ENCODE measurements around the gene HDAC4. TPM values are rescaled to one million over a fixed set of nuclear protein-coding genes. Genes with fewer than 3 reads are reported as not detected.

Gene HDAC4
- total and polyA plus RNA-seq, 2 of the 8 experiments (the other 6 are each of a cell fraction or from before 2014, with no cell fraction given): 15.4 to 31.5 TPM

GRCh38 chr2:239393941-239394340 is 6.9 kb downstream of the HDAC4 start:
- Histone ChIP-seq H3K36me3 (ENCODE audit: control insufficient read depth in 2 of 4, insufficient read depth in 4 of 4, low read length in 3 of 4) (no peaks in the 10 kb centered on the region; a peak in 1 of 8 replicates), H2BK120ac (replicated peaks; ENCODE audit: low read depth, low read length) (no peak overlapping the region), H3K18ac (ENCODE audit: extremely low read depth, low read length) (no peak overlapping the region), H3K27me3 (replicated peaks in 1 of 4; ENCODE audit: control insufficient read depth in 3 of 4, extremely low read depth in 1 of 4, insufficient read depth in 3 of 4, low read length in 3 of 4) (no peaks in the 10 kb centered on the region), H2BK20ac (ENCODE audit: low read length) (no peak overlapping the region), H2BK15ac (ENCODE audit: low read length) (no peak overlapping the region), H3K27ac (ENCODE audit: low read depth, low read length) (no peak overlapping the region), H4K5ac (ENCODE audit: insufficient read length, low read depth, low read length) (no peak overlapping the region), H2AK5ac (ENCODE audit: low read depth, low read length) (no peak overlapping the region), H3K4ac (replicated peaks; ENCODE audit: insufficient read length, low read depth, low read length) (no peak overlapping the region), H2BK5ac (ENCODE audit: low read depth, low read length) (no peak overlapping the region), H3K4me1 (replicated peaks in 1 of 4; ENCODE audit: control insufficient read depth in 3 of 4, insufficient read depth in 4 of 4, low read length in 3 of 4) (peaks cover 0 to 13% (median 4%) of the 10 kb centered on the region in 4 experiments; a peak in 5 of 7 replicates), H3K9me3 (ENCODE audit: insufficient read depth in 2 of 2, low read depth in 1 of 2, low read length in 1 of 2) (no peaks in the 10 kb centered on the region), H3K9ac (replicated peaks in 1 of 4; ENCODE audit: extremely low read depth in 1 of 4, low read depth in 3 of 4, low read length in 3 of 4) (no peak overlapping the region), H4K91ac (replicated peaks; ENCODE audit: insufficient read length, low read length) (no peak overlapping the region), H4K8ac (ENCODE audit: extremely low read depth, insufficient read depth, low read length) (no peak overlapping the region), H4K20me1 (replicated peaks in 1 of 2; ENCODE audit: control insufficient read depth in 1 of 2, insufficient read depth in 2 of 2, low read length in 2 of 2) (peaks cover 39 to 52% of the 10 kb centered on the region in 2 experiments), H3K79me2 (ENCODE audit: control insufficient read depth in 1 of 2, insufficient read depth in 2 of 2, low read length in 2 of 2) (peaks cover 11 to 99% of the 10 kb centered on the region in 2 experiments; a peak in 3 of 4 replicates), H3K56ac (replicated peaks; ENCODE audit: insufficient read length, low read depth, low read length) (no peak overlapping the region), H3K4me3 (ENCODE audit: extremely low read depth in 1 of 4, insufficient read depth in 2 of 4, low read depth in 3 of 4, low read length in 4 of 4) (no peak overlapping the region), H2AFZ (ENCODE audit: low read length) (no peak overlapping the region), H3K79me1 (ENCODE audit: low read depth, low read length) (peaks cover 25% of the 10 kb centered on the region), H2BK12ac (ENCODE audit: low read depth, low read length) (no peak overlapping the region), H3K14ac (ENCODE audit: insufficient read length) (no peak overlapping the region), H3K23ac (ENCODE audit: insufficient read length) (no peak overlapping the region), H3K4me2 (ENCODE audit: insufficient read depth in 1 of 2, low read depth in 2 of 2, low read length in 2 of 2) (no peak overlapping the region), H3K23me2 (ENCODE audit: low read depth, low read length) (no peaks in the 10 kb centered on the region)
- FAIRE-seq (no peak), DNase-seq (ENCODE audit: low read depth in 1 of 2, low spot score in 2 of 2) (no peak)
- no peak for TF ChIP-seq EGR1 (IDR thresholded peaks at IDR 0.05; ENCODE audit: borderline replicate concordance, low read depth, low read length)
- TF ChIP-seq SAP30 (IDR thresholded peaks at IDR 0.05; ENCODE audit: insufficient read depth, insufficient replicate concordance, low read length): no peak
- TF ChIP-seq POLR2A (IDR thresholded peaks at IDR 0.05; ENCODE audit: control extremely low read depth in 1 of 2, low read depth in 2 of 2, low read length in 2 of 2): no peak
- TF ChIP-seq CBX5 (IDR thresholded peaks at IDR 0.05; ENCODE audit: low read depth, low read length): no peak
- no peak for TF ChIP-seq TBP (IDR thresholded peaks at IDR 0.05; ENCODE audit: low read depth, low read length)
- no peak for TF ChIP-seq RAD21 (IDR thresholded peaks at IDR 0.05 in 1 of 2, conservative IDR thresholded peaks at IDR 0.05 in 1 of 2; ENCODE audit: low read depth in 2 of 2, low read length in 2 of 2)
- TF ChIP-seq, protein P1, sequence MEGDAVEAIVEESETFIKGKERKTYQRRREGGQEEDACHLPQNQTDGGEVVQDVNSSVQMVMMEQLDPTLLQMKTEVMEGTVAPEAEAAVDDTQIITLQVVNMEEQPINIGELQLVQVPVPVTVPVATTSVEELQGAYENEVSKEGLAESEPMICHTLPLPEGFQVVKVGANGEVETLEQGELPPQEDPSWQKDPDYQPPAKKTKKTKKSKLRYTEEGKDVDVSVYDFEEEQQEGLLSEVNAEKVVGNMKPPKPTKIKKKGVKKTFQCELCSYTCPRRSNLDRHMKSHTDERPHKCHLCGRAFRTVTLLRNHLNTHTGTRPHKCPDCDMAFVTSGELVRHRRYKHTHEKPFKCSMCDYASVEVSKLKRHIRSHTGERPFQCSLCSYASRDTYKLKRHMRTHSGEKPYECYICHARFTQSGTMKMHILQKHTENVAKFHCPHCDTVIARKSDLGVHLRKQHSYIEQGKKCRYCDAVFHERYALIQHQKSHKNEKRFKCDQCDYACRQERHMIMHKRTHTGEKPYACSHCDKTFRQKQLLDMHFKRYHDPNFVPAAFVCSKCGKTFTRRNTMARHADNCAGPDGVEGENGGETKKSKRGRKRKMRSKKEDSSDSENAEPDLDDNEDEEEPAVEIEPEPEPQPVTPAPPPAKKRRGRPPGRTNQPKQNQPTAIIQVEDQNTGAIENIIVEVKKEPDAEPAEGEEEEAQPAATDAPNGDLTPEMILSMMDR (IDR thresholded peaks at IDR 0.05; ENCODE audit: control extremely low read depth in 1 of 3, insufficient read depth in 1 of 3, low read depth in 1 of 3, low read length in 3 of 3): no peak
- TF ChIP-seq KDM4A (IDR thresholded peaks at IDR 0.05; ENCODE audit: low read depth, low read length, severe bottlenecking): no peak
- WGBS, 2 experiments (ENCODE audit: extremely low coverage in 1 of 2, insufficient coverage in 1 of 2, insufficient read length in 1 of 2, insufficient replicate concordance in 2 of 2, low coverage in 1 of 2, low lambda C conversion rate in 2 of 2, missing lambda C conversion rate in 1 of 2): 95% methylated on average over 3 of the region's 3 CpGs; no CpG with 5 or more reads in 1 of the 2 experiments
- ChIA-PET CTCF (ENCODE audit: partially characterized antibody) (interaction anchor here (1.2 to 5.4 kb wide), 5 partner anchors 10 to 157 kb away, joined by 3 to 30 read pairs (median 4); no protein-coding TSS in a partner anchor), POLR2A (ENCODE audit: partially characterized antibody) (no interaction called here)

Data from H1 (cell line).